Small intestine (tissue), 7 donors: Measurements from ENCODE around the gene MAP3K12. TPM values are rescaled to one million over a fixed set of nuclear protein-coding genes. Genes with fewer than 3 reads are reported as not detected.
A peak's percentile ranks its signal among the peaks of the same experiment; 100 is the strongest.
"Not testable (repeated sequence)": the region's sequence is repeated elsewhere in the genome, so short reads cannot be mapped to it uniquely, and the experiment has no call there.

Experiments used
- DNase-seq, 2 donors: peaks; one replicate each; pipeline versions ENCODE4 v3.0.0 to v3.0.0-alpha.2; 2013
- FAIRE-seq: peaks from 2 replicates; lab custom pipeline; 2012; peaks lifted over from hg19 to GRCh38; lab: Jason Lieb, UNC
- H3K27ac ChIP-seq, 3 donors: one replicate each; pipeline ENCODE4 v1.5.1; 2013; ENCODE audit warnings: low read length in 2 of 3, mild to moderate bottlenecking in 2 of 3, control low read depth in 1 of 3, inconsistent platforms in 1 of 3, low read depth in 1 of 3, moderate library complexity in 1 of 3
- H3K27me3 ChIP-seq, 3 donors: one replicate each; pipeline ENCODE4 v1.6.1; 2013; ENCODE audit warnings: low read length in 3 of 3, inconsistent platforms in 1 of 3; ENCODE audit not compliant: control insufficient read depth in 3 of 3, insufficient read depth in 3 of 3
- H3K36me3 ChIP-seq, 3 donors: one replicate each; pipeline ENCODE4 v1.6.1; 2013; ENCODE audit warnings: low read length in 3 of 3, inconsistent platforms in 1 of 3, low read depth in 1 of 3, mild to moderate bottlenecking in 1 of 3, moderate library complexity in 1 of 3; ENCODE audit not compliant: control insufficient read depth in 3 of 3, insufficient read depth in 2 of 3
- H3K4me1 ChIP-seq, 3 donors: one replicate each; pipeline ENCODE4 v1.6.1; 2013; ENCODE audit warnings: low read length in 2 of 3, inconsistent platforms in 1 of 3, low read depth in 1 of 3, mild to moderate bottlenecking in 1 of 3, moderate library complexity in 1 of 3; ENCODE audit not compliant: control insufficient read depth in 3 of 3, insufficient read depth in 2 of 3
- H3K4me3 ChIP-seq, 3 donors: one replicate each; pipeline ENCODE4 v1.5.1; 2013; ENCODE audit warnings: low read length in 3 of 3, control low read depth in 1 of 3, inconsistent platforms in 1 of 3, low read depth in 1 of 3, mild to moderate bottlenecking in 1 of 3, moderate library complexity in 1 of 3
- H3K9me3 ChIP-seq, 2 donors: one replicate each; pipeline ENCODE4 v1.6.1; 2013; ENCODE audit warnings: low read depth in 1 of 2, low read length in 1 of 2; ENCODE audit not compliant: control insufficient read depth in 2 of 2, insufficient read depth in 1 of 2
- WGBS, 3 donors: extraction: QIAGEN DNeasy Blood & Tissue Kit; methylation state at CpG; one replicate each; pipeline ENCODE4 v1.1.7; 2013; 5-methylcytosine and 5-hydroxymethylcytosine counted together
- polyA plus RNA-seq, 4 donors: library from polyadenylated mRNA; stranded (reverse) in 3 of 4; unstranded in 1 of 4; fragments of 200-250 nt in 3 of 4; fragments of 120-200 nt in 1 of 4; gene quantifications; one replicate each; pipeline versions ENCODE4 v1.2.1 to v1.2.3, GENCODE V29; 2013
- donor health status: healthy with polysubstance abuse.
- donor health status: control.
- donor health status: control.
- donor health status: Bipolar disorder and iron deficiency.
- donor health status: healthy.

MAP3K12 gene
- polyA plus RNA-seq, 4 donors: 0.67 to 9.0 (median 4.3) TPM

GRCh38 chr12:53483225-53483978 is 15.9 kb downstream of the MAP3K12 start:
- Histone ChIP-seq H3K4me1 (peaks cover 0 to 12% (median 4%) of the 10 kb centered on the region in 3 donors), H3K36me3 (peaks cover 9 to 79% (median 14%) of the 10 kb centered on the region in 3 donors), H3K4me3 (no peak overlapping the region), H3K27me3 (no peaks in the 10 kb centered on the region), H3K27ac (peak overlapping the region; percentile 32 to 59 (median 51)), H3K9me3 (no peaks in the 10 kb centered on the region)
- FAIRE-seq (no peak), DNase-seq (peak; percentile 76 to 90)
- 20 to 60% (median 48%) methylated on average over 9 of the region's 9 CpGs for WGBS, 3 donors

- H3K36me3 ChIP-seq: peaks cover 14 to 79% (median 14%) of the 10 kb centered on the region in 3 donors
- H3K9me3 ChIP-seq: no peaks in the 10 kb centered on the region
- WGBS, 3 donors: 76 to 79% (median 79%) methylated on average over 17 to 18 of the region's 18 CpGs
- H3K4me3 ChIP-seq: no peak overlapping the region
- H3K4me1 ChIP-seq: peaks cover 0 to 12% (median 4%) of the 10 kb centered on the region in 3 donors
- peak overlapping the region in 1 of 3 donors; percentile 51 for H3K27ac ChIP-seq
- no peak for DNase-seq
- no peak for FAIRE-seq
- H3K27me3 ChIP-seq: no peaks in the 10 kb centered on the region
Observed at GRCh38 chr12:53482626-53483168, 16.6 kb downstream of the MAP3K12 start.

GRCh38 chr12:53481939-53482586 is 17.2 kb downstream of the MAP3K12 start:
- DNase-seq: no peak
- H3K27me3 ChIP-seq: no peaks in the 10 kb centered on the region
- no peak overlapping the region for H3K27ac ChIP-seq
- no peaks in the 10 kb centered on the region for H3K9me3 ChIP-seq
- no peak for FAIRE-seq
- H3K36me3 ChIP-seq: peaks cover 14 to 78% (median 14%) of the 10 kb centered on the region in 3 donors
- 77 to 86% (median 79%) methylated on average over 9 of the region's 9 CpGs for WGBS, 3 donors
- no peak overlapping the region for H3K4me3 ChIP-seq
- H3K4me1 ChIP-seq: peaks cover 0 to 12% (median 4%) of the 10 kb centered on the region in 3 donors

DNA sequence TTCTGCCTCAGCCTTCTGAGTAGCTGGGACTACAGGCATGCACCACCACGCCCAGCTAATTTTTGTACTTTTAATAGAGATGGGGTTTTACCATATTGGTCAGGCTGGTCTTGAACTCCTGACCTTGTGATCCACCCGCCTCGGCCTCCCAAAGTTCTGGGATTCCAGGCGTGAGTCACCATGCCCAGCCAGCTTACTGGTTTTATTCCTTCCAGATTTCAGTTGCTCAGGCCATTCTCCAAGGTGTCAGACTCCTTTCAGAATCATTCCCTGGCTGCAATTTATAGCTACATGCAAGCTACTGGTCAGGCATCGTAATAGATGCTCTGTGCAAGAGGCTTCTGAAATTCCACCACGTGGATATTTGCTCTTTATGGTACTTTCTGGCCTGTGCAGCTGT is 17.8 kb downstream of the MAP3K12 start:
- H3K36me3 ChIP-seq: peaks cover 17 to 74% (median 18%) of the 10 kb centered on the region in 3 donors

DNA sequence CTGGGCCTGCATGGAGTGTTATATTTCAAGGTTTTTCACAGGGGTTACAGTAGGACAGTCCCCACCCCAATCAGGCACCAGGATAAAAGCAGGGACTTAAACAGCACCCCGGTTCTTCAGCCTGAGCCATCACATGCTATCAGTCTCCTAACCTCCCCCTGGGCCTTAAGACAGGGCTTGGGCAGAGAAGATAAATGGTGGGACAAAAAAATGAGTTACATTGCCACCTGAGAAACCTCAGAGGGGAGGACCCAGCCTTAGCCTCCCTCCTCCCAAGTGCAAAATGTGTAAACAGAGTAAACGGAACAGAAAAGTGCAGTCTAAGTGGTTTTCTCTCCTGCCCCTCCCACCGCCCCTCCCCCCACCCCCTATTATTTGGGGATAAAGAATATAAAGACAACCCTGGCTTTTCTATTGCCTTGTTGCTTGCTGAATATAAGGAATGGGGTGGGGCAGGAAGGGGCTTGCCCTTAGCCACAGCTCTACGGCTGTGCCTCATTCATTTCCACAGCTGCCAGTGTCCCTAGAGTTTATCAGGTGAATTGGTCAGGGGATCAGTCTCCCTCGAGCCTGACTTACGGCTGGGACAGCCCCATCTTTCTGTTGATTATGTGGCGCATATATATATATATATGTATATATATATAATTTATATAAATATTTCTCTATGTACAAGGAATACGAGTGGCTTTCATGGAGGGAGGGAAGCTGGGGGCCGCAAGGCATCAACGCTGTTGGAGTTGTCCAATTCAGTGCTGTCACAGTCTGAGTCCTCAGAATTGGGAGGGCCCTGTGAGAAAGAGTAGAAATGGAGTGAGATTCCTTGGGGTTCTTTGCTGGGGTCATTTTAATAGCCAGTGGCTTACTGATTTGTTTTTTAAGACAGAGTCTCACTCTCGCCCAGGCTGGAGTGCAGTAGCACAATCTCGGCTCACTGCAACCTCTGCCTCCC is 18.5 kb downstream of the MAP3K12 start:
- Histone ChIP-seq H3K27me3 (no peaks in the 10 kb centered on the region), H3K9me3 (no peaks in the 10 kb centered on the region), H3K4me1 (peaks cover 0 to 12% (median 4%) of the 10 kb centered on the region in 3 donors), H3K4me3 (no peak overlapping the region), H3K27ac (no peak overlapping the region), H3K36me3 (peaks cover 17 to 67% (median 19%) of the 10 kb centered on the region in 3 donors)
- FAIRE-seq: no peak
- no peak for DNase-seq
- 72 to 77% (median 74%) methylated on average over 12 of the region's 12 CpGs for WGBS, 3 donors

More for the DNA sequence above, 17.8 kb downstream of the MAP3K12 start:
- not testable (repeated sequence) for DNase-seq, H3K27me3 ChIP-seq, H3K9me3 ChIP-seq, FAIRE-seq, H3K4me3 ChIP-seq, H3K27ac ChIP-seq
- WGBS, 3 donors: 65 to 76% (median 66%) methylated on average over 6 of the region's 6 CpGs
- H3K4me1 ChIP-seq: peaks cover 0 to 12% (median 4%) of the 10 kb centered on the region in 3 donors

DNA sequence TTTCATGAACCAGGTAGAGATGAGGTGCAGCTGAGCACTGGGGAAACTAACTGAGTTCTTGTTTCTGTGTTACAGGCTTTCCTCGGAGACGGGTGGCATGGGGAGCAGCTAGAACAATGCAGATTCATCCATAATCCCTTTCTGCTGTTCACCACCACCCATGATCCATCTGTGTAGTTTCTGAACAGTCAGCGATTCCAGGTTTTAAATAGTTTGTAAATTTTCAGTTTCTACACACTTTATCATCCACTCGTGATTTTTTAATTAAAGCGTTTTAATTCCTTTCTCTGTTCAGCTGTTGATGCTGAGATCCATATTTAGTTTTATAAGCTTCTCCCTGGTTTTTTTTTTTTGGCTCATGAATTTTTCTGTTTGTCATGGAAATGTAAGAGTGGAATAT is 19.9 kb downstream of the MAP3K12 start:
- H3K4me1 ChIP-seq: peaks cover 0 to 15% (median 4%) of the 10 kb centered on the region in 3 donors
- no peak for FAIRE-seq
- no peak overlapping the region for H3K27ac ChIP-seq
- WGBS, 3 donors: 78 to 90% (median 78%) methylated on average over 5 of the region's 5 CpGs
- H3K27me3 ChIP-seq: no peaks in the 10 kb centered on the region
- no peak overlapping the region for H3K4me3 ChIP-seq
- H3K36me3 ChIP-seq: peaks cover 19 to 62% (median 22%) of the 10 kb centered on the region in 3 donors
- H3K9me3 ChIP-seq: no peaks in the 10 kb centered on the region
- DNase-seq: no peak

GRCh38 chr12:53478865-53479264 is 20.4 kb downstream of the MAP3K12 start:
- H3K9me3 ChIP-seq: no peaks in the 10 kb centered on the region
- H3K27ac ChIP-seq: no peak overlapping the region
- WGBS, 3 donors: 38 to 54% (median 53%) methylated on average over 1 of the region's 1 CpG
- peaks cover 0 to 14% (median 4%) of the 10 kb centered on the region in 3 donors for H3K4me1 ChIP-seq
- H3K27me3 ChIP-seq: no peaks in the 10 kb centered on the region
- peaks cover 20 to 61% (median 25%) of the 10 kb centered on the region in 3 donors for H3K36me3 ChIP-seq
- H3K4me3 ChIP-seq: no peak overlapping the region
- no peak for FAIRE-seq
- DNase-seq: no peak
